ENCODE measurements around the gene SH3GLB2. TPM values are rescaled to one million over a fixed set of nuclear protein-coding genes. Genes with fewer than 3 reads are reported as not detected.

SH3GLB2 gene
- total and polyA plus RNA-seq, 2 experiments from 2014 or later = 21.9 to 68.0 TPM

DNA sequence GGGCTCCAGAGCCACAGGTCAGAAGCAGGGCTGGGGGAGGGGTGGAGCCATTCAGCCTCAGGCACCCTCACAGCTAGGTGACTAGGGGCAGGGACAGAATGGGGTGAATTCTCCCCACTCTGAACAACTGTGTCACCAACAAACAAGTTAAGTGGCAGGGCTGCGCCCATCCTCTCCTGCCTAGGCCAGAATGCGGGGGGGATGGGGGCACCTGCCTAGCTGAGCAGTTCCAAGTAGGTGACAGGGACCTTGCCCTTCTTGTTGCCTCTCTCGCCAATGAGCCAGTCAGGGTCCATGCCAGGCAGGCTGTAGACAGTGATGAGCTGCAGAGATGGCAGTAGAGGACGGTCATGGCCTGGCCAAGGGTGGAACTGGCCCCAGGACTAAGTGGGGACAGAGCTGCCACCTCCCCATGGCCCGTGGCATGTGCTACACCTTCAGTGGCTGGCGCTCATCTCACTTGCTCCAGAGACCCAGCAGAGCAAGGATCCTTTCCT, 19.6 kb downstream of the SH3GLB2 start:
- Mint-ChIP-seq H3K4me1 (peaks cover 5% of the 10 kb centered on the region; the same call in 1 of the 3 replicates), H3K4me3 (no peak overlapping the region), H3K36me3 (ENCODE audit: low read depth) (peaks cover 50% of the 10 kb centered on the region), H3K9me3 (no peaks in the 10 kb centered on the region), H3K27me3 (ENCODE audit: insufficient read depth, low read depth, poor library complexity) (peaks cover 9% of the 10 kb centered on the region), H3K27ac (no peak overlapping the region)
- TF ChIP-seq, protein P1, sequence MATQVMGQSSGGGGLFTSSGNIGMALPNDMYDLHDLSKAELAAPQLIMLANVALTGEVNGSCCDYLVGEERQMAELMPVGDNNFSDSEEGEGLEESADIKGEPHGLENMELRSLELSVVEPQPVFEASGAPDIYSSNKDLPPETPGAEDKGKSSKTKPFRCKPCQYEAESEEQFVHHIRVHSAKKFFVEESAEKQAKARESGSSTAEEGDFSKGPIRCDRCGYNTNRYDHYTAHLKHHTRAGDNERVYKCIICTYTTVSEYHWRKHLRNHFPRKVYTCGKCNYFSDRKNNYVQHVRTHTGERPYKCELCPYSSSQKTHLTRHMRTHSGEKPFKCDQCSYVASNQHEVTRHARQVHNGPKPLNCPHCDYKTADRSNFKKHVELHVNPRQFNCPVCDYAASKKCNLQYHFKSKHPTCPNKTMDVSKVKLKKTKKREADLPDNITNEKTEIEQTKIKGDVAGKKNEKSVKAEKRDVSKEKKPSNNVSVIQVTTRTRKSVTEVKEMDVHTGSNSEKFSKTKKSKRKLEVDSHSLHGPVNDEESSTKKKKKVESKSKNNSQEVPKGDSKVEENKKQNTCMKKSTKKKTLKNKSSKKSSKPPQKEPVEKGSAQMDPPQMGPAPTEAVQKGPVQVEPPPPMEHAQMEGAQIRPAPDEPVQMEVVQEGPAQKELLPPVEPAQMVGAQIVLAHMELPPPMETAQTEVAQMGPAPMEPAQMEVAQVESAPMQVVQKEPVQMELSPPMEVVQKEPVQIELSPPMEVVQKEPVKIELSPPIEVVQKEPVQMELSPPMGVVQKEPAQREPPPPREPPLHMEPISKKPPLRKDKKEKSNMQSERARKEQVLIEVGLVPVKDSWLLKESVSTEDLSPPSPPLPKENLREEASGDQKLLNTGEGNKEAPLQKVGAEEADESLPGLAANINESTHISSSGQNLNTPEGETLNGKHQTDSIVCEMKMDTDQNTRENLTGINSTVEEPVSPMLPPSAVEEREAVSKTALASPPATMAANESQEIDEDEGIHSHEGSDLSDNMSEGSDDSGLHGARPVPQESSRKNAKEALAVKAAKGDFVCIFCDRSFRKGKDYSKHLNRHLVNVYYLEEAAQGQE (IDR thresholded peaks at IDR 0.05; ENCODE audit: unreplicated experiment) = no peak
- no peak for TF ChIP-seq EZH2 (IDR thresholded peaks at IDR 0.05; ENCODE audit: low read depth, unreplicated experiment)
- TF ChIP-seq JUNB (IDR thresholded peaks at IDR 0.05; ENCODE audit: unreplicated experiment) = no peak
- TF ChIP-seq, protein P2, sequence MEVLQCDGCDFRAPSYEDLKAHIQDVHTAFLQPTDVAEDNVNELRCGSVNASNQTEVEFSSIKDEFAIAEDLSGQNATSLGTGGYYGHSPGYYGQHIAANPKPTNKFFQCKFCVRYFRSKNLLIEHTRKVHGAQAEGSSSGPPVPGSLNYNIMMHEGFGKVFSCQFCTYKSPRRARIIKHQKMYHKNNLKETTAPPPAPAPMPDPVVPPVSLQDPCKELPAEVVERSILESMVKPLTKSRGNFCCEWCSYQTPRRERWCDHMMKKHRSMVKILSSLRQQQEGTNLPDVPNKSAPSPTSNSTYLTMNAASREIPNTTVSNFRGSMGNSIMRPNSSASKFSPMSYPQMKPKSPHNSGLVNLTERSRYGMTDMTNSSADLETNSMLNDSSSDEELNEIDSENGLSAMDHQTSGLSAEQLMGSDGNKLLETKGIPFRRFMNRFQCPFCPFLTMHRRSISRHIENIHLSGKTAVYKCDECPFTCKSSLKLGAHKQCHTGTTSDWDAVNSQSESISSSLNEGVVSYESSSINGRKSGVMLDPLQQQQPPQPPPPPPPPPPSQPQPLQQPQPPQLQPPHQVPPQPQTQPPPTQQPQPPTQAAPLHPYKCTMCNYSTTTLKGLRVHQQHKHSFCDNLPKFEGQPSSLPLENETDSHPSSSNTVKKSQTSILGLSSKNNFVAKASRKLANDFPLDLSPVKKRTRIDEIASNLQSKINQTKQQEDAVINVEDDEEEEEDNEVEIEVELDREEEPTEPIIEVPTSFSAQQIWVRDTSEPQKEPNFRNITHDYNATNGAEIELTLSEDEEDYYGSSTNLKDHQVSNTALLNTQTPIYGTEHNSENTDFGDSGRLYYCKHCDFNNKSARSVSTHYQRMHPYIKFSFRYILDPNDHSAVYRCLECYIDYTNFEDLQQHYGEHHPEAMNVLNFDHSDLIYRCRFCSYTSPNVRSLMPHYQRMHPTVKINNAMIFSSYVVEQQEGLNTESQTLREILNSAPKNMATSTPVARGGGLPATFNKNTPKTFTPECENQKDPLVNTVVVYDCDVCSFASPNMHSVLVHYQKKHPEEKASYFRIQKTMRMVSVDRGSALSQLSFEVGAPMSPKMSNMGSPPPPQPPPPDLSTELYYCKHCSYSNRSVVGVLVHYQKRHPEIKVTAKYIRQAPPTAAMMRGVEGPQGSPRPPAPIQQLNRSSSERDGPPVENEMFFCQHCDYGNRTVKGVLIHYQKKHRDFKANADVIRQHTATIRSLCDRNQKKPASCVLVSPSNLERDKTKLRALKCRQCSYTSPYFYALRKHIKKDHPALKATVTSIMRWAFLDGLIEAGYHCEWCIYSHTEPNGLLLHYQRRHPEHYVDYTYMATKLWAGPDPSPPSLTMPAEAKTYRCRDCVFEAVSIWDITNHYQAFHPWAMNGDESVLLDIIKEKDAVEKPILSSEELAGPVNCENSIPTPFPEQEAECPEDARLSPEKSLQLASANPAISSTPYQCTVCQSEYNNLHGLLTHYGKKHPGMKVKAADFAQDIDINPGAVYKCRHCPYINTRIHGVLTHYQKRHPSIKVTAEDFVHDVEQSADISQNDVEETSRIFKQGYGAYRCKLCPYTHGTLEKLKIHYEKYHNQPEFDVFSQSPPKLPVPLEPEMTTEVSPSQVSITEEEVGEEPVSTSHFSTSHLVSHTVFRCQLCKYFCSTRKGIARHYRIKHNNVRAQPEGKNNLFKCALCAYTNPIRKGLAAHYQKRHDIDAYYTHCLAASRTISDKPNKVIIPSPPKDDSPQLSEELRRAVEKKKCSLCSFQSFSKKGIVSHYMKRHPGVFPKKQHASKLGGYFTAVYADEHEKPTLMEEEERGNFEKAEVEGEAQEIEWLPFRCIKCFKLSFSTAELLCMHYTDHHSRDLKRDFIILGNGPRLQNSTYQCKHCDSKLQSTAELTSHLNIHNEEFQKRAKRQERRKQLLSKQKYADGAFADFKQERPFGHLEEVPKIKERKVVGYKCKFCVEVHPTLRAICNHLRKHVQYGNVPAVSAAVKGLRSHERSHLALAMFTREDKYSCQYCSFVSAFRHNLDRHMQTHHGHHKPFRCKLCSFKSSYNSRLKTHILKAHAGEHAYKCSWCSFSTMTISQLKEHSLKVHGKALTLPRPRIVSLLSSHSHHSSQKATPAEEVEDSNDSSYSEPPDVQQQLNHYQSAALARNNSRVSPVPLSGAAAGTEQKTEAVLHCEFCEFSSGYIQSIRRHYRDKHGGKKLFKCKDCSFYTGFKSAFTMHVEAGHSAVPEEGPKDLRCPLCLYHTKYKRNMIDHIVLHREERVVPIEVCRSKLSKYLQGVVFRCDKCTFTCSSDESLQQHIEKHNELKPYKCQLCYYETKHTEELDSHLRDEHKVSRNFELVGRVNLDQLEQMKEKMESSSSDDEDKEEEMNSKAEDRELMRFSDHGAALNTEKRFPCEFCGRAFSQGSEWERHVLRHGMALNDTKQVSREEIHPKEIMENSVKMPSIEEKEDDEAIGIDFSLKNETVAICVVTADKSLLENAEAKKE (CRISPR knock-in tag; IDR thresholded peaks at IDR 0.05) = no peak
- TF ChIP-seq, protein P3, sequence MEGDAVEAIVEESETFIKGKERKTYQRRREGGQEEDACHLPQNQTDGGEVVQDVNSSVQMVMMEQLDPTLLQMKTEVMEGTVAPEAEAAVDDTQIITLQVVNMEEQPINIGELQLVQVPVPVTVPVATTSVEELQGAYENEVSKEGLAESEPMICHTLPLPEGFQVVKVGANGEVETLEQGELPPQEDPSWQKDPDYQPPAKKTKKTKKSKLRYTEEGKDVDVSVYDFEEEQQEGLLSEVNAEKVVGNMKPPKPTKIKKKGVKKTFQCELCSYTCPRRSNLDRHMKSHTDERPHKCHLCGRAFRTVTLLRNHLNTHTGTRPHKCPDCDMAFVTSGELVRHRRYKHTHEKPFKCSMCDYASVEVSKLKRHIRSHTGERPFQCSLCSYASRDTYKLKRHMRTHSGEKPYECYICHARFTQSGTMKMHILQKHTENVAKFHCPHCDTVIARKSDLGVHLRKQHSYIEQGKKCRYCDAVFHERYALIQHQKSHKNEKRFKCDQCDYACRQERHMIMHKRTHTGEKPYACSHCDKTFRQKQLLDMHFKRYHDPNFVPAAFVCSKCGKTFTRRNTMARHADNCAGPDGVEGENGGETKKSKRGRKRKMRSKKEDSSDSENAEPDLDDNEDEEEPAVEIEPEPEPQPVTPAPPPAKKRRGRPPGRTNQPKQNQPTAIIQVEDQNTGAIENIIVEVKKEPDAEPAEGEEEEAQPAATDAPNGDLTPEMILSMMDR (conservative IDR thresholded peaks at IDR 0.05; ENCODE audit: low read depth in 2 of 2) = no peak
- H3K27ac ChIP-seq (ENCODE audit: low read depth) = no peak overlapping the region
- ATAC-seq = no peak
- H3K4me3 ChIP-seq = no peak overlapping the region
- no peaks in the 10 kb centered on the region for H3K27me3 ChIP-seq (ENCODE audit: insufficient read depth)
- H3F3A ChIP-seq (replicated peaks; ENCODE audit: low read depth) = peaks cover 16% of the 10 kb centered on the region; the same call in 1 of the 2 replicates
- no peaks in the 10 kb centered on the region for H3K79me2 ChIP-seq (replicated peaks; ENCODE audit: insufficient read depth)
- no peak overlapping the region for H2AFZ ChIP-seq
- no peak for DNase-seq (ENCODE audit: low spot score)
- no peak overlapping the region for H3K4me2 ChIP-seq
- peaks cover 10% of the 10 kb centered on the region; the same call in 1 of the 2 replicates for H3K36me3 ChIP-seq (ENCODE audit: insufficient read depth)
- peaks cover 6% of the 10 kb centered on the region; the same call in 1 of the 2 replicates for H4K20me1 ChIP-seq (replicated peaks; ENCODE audit: insufficient read depth)
- no peaks in the 10 kb centered on the region for H3K9me2 ChIP-seq (ENCODE audit: insufficient read depth)
- H3K4me1 ChIP-seq (ENCODE audit: insufficient read depth) = no peaks in the 10 kb centered on the region
